Hypothalamus (tissue), 51 donors: ENCODE data around the gene FBXL15.

Source experiments
- DNase-seq, 51 donors: peaks; one replicate each; lab custom pipeline; 2025; lab: John Stamatoyannopoulos, UW

The FBXL15 gene

DNA sequence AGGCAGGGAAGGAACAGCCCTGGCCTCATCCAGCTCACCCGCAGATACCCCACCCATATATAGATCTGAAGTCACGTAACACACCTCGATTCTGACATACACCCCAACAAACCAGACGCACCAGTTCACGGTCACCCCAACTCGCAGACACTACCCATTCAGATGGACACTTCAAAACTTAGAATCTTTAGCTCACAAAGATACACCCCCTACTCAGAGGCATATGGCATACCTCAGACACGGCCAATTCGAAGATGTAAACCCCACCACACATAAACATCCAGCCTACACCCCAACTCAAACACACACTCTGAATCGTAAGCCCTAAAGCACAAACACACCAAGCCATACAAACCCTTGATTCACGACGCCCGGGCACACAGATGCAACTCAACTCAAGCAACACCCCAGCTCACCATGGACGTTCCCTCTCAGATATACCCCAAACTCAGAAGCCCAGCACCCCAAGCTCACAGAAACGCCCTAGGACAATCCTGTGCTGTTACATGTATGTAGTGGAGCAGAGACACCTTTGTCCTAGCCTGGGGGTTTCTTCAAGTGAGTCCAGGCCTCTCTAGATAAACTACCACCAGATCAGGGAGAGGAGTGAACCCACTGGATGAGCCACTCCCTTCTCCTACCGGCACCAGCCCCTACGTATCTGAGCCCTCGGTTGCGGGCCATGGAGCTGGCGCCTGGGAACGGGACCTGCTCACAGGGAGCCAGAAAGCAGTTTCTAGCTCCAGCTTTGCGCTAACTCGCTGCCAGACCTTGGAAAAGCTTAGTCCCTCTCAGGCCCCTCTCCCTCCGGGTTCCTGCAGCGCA, 10.8 kb upstream of the FBXL15 start:
- DNase-seq = peak in 2 of 51 donors; percentile 28 to 45

DNA sequence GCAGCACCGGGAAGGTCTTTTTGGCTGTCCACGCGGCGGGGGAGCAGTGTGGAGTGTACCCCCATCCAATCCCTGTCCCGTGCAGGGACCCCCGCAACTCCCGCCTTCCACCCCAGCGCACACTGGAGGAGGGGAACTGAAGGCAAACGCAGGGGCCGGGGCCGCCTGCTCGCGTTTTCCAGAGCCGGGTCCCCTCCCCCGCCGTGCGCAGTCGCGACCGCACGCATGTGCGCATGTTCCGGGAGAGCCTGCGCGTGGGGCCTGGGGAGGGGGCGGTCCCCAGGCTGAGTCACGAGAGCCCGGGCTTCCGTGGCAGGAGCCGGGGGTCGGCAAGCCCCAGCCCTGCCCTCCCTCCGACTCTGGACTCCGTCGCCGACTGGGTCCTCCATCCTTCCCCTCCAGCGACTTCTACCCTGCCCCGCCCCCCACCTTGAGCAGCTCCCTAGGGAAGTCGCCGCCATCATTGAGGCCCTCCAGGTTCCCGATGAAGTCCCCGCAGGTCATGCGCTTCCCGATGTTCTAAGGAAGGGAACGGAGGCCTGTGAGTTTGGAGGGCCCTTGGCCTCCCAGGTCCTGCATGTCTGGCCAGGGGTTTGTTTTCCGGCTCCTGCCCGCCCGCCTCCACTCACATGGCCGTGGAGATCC, 10.1 kb upstream of the FBXL15 start:
- peak in 30 of 51 donors; percentile 12 to 77 (median 42) for DNase-seq

DNA sequence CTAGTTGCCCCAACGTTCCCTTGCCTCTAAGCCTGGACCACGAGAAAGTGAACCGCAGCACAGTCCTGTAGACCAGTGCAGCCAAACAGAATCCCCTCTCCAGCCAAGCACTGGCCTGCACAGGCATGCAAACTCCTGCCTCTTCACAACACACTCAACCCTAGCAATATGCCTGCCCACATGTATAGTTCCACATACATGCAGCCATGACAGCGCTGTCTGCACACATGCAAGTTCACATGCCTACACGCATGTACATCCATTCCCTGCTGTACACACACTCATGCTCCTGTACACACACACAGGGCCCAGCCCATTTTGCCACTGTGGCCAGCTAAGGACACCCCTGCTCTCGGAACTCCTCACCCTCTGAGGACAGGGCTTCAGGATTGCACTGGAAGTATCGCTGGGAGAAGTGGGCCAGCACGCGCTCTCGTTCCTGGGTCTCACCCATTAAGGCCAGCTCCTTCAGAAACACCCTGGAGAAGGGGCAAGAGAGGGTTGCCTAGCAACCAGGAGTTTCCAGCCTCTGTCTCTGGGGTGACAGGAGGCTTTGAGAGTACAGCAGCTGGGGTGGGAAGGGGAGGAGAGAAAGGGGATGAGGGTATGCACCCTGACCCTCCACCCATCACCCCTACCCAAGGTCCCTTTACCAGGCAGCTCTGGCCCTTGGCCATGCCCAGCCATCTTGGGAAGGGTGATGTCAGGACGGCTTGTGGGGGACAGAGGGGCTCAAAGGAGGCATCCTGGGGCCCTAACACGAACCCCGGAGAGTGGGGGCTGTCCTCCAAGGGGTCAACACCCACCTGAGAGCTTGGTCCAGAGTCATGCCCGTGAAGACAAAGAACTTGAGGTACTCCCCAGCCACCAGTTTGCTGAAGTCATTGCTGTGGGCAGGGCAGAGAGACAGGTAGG, 9.0 kb upstream of the FBXL15 start:
- DNase-seq = no peak

DNA sequence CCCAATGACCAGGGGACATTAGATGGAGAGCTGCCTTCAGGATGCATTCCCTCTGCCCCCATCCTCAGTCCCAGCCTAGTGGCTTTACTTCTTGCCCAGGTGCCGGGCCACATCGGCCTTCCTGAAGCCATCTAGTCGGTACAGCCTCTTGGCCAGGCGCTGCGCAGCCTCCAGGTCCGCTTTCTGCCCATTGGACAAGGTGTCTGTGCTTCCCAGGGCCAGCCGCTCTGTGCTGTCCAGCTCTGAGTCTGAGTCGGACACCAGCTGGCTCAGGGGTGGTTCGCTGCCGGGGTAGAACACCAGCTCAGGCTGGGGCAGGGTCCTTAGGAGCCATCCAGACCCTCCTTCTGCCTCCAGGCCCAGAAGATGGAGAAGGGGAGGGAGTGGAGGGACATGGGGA, 8.3 kb upstream of the FBXL15 start:
- DNase-seq = no peak

DNA sequence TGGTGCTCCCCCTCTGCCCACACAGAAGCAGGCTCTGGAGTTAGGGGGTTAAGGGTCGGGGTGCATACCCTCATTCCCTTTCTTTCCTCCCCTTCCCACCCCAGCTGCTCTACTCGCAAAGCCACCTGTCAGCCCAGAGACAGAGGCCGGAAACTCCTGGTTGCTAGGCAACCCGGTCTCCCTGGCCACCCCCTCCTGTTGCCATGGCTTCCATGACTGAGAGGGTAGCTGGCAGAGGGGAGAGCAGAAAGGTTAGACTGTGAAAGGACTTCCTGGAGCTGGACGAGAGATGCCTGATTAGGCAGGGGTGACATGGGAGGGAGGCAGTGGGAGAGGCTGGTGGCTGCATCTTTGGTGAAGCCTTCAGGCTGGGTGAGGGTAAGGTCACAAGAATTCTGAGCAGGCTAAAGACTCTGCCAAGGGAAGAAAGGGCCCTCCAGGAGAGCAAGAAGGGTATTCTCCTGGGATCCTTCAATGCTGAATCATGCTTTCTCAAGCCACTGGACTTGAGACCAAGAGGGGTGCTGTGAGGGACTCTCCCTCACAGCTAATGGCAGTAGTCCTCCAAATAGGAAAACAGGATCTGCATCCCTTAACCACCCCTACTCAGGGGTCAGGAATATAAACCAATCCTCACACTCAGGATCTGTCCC, 7.5 kb upstream of the FBXL15 start:
- peak in 27 of 51 donors; percentile 8 to 69 (median 37) for DNase-seq

DNA sequence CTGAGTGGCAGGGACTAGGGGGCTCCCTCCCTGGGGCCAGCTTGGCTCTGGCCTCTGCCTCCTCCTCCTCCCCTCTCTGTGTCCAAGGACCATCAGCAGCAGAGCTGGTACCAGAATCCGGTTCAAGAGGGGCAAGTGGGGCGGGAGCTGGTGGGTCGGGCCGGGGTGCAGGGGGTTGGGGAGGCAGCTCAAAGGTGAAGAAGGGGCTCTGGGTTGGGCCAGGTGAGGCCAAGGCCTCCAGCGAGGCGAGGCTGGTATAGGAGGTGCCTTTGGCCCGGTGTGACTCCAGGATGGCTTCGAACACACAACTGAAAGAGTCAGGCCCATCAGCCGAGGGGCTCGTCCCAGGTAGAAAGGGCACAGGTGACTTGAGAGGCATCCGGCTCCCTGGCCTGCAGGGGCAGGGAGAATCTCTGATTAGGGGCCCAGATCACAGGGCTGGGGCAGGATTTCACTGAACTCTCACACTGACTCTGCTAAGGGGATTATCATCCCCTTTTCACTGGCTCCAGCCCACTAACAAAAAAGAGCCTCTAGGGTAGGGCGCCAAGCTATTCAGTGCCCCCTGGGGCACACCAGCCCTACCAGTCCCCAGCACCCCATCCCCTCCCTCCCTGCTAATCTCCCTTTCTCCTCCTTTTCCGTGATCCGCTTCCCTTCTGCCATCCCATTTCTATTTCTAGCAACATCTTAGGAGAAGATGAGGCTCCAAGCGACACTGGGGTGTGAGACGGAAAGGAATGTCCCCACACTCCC, 6.7 kb upstream of the FBXL15 start:
- DNase-seq = no peak

DNA sequence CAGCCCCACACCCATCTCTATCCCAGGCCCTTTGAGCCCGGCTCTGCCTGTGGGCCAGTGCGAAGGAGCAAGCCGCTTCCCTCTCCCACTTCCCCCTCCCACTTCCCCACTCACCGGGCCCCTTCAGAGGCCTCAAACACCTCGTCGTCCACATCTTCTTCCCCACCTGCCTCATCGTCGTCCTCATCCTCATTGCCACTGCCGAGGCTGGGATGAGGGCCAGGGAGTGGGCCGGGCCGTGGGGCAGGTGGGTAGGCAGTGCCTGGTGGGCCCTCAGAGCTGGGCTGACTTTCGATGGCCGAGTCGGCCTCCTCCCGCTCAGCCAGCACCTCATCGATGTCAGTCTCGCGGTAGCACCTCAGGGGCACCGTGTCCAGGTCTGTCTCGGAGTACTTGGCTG, 5.9 kb upstream of the FBXL15 start:
- no peak for DNase-seq

DNA sequence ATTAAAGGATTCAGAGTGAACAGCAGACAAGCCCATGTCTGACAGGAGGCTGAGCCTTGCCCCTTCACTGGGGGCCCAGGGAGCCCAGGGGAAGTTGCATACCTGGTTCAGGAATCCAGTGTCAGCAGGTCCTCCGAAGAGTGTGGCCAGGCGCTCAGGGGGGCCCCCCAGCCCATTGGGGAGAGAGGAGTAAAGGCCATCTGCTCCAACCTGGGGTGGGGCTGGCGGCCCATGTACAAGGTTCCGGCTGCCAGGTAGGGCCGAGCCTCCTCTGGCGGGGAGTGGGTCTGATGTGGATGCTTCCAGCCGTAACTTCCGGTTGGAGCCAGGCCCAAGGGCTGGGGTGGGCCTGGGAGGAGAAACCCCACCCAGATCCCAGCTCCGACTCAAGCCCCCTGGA, 4.4 kb upstream of the FBXL15 start:
- DNase-seq = no peak

DNA sequence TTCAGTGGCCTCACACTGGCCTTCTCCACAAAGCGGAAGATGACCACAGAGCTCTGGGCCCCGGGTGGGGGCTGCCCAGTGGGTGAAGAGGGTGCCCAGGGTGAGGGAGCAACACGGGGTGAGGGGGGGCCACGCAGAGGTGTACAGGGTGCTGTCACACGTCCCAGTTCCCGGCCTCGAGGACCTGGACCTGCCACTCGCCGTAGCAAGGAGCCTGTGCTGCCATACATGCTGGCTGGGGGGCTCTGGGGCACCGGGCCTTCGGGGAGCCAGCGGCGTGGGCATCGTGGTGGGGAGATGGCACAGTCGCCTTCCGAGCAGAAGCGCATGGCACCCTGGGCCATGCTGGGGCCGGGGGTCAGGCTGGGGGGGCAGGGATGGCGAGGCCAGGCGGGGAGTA, 3.9 kb upstream of the FBXL15 start:
- no peak for DNase-seq

DNA sequence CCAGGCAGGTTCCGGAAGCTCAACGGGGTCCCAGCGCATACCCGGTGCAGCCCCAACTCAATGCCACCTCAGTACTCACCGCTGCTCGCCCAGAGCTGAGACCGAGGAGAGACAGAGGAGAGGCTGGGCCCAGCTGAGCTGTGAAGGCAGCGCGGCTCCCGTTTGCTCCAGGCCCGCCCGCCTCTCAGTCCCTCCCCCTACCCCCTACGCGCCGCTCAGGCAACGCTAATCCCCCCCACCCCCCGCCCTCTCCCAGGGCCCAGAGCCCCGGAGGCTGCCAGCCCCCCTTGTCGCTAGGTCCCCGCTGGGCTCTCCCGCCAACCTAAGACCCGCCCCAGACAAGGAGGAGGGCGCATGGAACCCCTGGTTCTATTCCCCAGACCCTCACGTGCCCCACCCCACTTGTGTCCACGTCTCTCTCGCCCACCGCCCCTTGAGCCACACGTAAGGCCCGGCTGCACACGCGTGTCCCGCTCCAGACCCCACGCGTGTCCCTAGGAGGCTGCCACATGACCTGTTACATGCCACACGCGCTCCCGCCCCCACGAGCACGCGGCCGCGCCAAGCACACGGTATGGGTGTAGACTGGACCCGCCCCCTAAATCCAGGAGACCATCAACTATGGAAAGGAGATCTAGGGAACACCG, 1.9 kb upstream of the FBXL15 start, which contains the start of gene PSD:
Gene PSD (minus strand): TSS at position 164 of the 647 bp plus-strand sequence. CDS start 1,747 bp downstream, outside the sequence.
- peak in 11 of 51 donors; percentile 18 to 62 (median 32) for DNase-seq

DNA sequence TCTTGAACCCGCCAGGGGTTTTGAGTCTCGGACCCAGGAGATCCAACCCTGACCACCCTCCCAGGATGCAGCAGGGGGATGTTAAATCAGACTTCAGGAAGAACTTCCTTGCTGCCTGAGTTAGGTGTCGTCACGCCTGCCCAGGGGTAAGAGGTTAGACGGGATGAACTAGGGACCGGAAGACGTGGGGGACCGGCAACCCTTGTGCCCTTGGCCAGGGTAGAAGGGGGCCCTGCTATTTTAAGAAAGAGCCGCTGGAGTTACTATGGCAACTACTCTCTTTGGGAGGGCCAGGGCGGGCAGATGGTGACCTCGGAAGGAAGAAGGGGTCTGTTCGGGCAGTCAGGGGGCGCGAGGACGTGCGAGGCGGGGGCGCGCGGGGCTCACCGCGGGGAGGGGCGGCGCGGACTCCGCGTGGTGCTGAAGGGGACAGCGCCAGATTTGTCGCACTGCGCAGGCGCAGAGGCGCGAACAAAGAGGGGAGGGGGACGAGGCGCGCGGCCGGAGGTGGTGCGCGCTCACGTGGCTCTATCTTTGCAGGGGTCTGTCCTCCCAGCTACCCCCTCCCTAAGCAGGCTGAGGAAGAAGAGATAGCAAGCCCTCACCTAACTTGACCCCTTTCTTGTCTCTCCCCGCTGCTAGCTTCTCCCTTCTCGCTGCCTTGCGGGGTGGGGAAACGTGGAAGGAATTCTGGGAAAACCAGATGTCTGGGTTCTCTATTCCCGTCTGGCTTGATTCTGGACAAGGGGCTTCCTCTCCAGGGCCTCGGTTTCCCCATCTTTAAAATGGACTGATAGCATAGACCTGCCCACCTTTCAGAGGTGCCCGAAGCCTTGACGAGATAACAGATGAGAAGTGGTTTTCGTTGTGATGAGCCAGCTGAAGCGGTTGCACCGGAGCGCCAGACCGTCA, 1.1 kb upstream of the FBXL15 start:
- peak in 49 of 51 donors; percentile 11 to 83 (median 57) for DNase-seq

DNA sequence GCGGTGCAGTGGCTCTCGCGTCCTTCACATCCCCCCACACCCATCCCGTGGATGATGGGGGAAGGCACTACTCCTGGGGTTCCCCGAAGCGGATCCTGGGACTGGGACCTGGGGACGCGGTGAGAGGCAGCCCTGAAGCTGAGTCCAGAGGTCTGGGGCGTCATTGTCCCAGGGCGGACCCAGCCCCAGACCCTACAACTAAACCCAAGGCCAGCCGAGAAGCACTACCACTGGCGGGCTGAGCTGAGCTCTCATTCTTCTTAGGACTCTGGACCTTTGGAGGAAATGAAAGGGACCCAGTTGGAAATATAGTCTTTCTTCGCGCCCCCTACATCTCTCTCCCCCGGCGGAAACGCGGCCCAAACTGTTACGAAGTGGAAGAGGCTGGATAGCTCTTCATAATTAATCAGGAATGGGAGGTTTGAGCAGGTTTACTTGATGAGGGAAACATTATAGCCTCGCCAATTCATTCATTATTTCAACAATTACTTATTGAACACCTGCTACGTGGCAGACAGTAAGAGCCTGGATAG, 389 bp upstream of the FBXL15 start:
- DNase-seq = peak in 1 of 51 donors; percentile 56

DNA sequence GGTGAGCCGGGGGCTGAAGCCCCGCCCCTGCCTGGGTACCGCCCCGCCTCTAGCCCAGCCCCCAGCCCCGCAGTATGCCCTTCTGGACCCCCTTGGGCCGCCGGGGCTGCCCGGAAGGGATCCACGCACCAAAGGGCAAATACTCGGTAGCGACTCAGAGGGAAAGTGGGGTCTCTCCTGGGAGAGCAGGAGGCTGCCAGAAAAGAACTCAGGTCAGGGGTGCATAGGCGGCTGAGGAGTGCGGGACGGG, 796 bp downstream of the FBXL15 start:
- no peak for DNase-seq

DNA sequence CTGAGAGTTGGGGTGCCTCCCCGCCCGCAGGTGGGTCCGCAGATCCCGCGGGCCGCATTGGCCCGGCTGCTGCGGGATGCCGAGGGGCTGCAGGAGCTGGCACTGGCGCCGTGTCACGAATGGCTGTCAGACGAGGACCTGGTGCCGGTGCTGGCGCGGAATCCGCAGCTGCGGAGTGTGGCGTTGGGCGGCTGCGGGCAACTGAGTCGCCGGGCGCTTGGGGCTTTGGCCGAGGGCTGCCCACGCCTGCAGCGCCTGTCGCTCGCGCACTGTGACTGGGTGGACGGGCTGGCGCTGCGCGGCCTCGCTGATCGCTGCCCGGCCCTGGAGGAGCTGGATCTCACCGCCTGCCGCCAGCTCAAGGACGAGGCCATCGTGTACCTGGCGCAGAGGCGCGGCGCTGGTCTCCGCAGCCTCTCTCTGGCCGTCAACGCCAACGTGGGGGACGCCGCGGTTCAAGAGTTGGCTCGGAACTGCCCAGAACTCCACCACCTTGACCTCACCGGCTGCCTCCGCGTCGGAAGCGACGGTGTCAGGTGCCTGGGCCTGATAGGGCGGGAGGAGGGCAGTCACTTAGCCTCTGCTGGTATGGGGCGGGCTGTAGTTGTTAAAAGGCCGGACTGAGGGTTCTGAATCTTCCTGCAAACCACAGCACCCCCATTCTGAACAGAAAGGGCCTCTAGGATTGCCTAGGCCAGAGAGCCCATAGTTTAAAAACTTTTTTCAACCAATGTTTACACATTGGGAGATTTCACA, 1.3 kb downstream of the FBXL15 start:
- peak in 7 of 51 donors; percentile 21 to 68 (median 44) for DNase-seq

DNA sequence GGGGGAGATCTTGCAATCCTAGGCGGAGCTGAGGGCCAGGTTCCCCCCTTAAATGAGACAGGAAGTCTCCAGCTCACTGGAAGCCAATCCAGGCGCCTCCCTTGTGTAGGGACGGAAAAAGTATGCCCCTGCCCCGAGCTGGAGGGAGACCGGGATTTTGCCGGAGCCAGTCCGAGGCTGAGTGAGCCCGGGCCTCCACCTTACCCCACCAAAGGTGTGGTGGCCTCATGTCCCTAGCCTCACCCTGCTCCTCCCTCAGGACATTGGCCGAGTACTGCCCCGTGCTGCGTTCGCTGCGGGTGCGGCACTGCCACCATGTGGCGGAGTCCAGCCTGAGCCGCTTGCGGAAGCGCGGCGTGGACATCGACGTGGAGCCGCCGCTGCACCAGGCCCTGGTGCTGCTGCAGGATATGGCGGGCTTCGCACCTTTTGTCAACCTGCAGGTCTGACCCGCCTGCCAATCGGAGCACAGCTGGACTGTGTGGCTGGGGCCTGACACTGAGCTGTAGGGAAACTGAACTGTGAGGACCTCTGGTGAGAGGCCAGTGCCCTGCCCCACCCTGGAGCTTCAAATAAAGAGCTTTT, 2.0 kb downstream of the FBXL15 start:
- DNase-seq = peak in 45 of 51 donors; percentile 10 to 77 (median 54)

DNA sequence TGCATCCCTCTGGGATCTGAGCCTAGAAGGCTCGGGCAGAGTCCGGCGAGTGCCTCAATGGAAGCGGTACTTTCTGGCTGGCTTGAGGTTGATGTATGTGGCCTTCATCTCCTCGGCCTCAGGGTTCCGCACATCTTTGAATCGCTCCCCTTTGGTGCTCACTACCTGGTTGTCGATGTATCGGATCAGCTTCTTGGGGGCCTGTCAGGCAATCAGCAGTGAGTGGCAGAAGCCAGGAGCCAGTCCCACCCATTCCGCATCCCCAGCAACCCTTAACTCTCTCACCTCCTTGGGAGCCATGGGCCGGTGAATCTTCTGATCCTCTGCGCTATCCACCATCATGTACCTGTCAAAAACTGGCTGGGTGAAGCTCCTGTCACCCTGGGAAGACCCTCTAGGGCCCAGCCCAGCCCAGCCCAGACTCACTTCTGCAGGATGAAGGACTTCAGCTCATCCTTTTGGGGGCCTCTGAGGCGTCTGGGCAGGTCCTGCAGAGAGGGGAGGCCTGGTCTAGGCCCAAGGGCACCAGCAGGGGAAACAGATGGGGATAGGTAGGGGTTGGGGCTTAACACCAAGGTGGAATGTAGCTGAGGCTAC, 2.8 kb downstream of the FBXL15 start:
- DNase-seq = no peak
